Caco-2 (cell line): ENCODE results near the gene PLD2. TPM values are rescaled to one million over a fixed set of nuclear protein-coding genes. Genes with fewer than 3 reads are reported as not detected.
A peak's percentile ranks its signal among the peaks of the same experiment; 100 is the strongest.

Source experiments
- BruUV-seq: library from RNA; stranded (reverse); fragments of 400-500 nt; replicated peaks from 2 replicates; lab custom pipeline; 2021; lab: Mats Ljungman, UMichigan
- CTCF ChIA-PET: fragments of 300-600 bp; sonication (Branson Sonifier 250); formaldehyde crosslinking; loops from one replicate; lab custom pipeline; 2022; ENCODE audit warnings: antibody characterized with exemption; lab: Charles Lee
- POLR2A ChIA-PET: fragments of 300-600 bp; sonication (Branson Sonifier 250); formaldehyde crosslinking; loops from one replicate; lab custom pipeline; 2022; ENCODE audit warnings: antibody characterized with exemption; lab: Charles Lee
- DNase-seq, 2 experiments: peaks; one replicate each; pipeline versions ENCODE4 v3.0.0 to v3.0.0-alpha.2; 2020 to 2022
- H3K27me3 ChIP-seq: replicated peaks from 2 replicates; pipeline ENCODE4 v1.6.0; 2011; ENCODE audit warnings: low read length; ENCODE audit not compliant: control insufficient read depth, insufficient read depth
- H3K36me3 ChIP-seq: 2 replicates; pipeline ENCODE4 v1.5.1; 2011; ENCODE audit warnings: low read length; ENCODE audit not compliant: control insufficient read depth, insufficient read depth
- H3K4me1 ChIP-seq: fragments of 250-450 bp; sonication (Bioruptor Pico); 2 replicates; pipeline ENCODE4 v1.5.1; 2020; ENCODE audit warnings: mild to moderate bottlenecking
- H3K4me3 ChIP-seq: 2 replicates; pipeline ENCODE4 v1.5.1; 2011; ENCODE audit warnings: low read depth, mild to moderate bottlenecking, control low read depth, low read length
- H3K9me3 ChIP-seq: fragments of 250-450 bp; sonication (Bioruptor Pico); 2 replicates; pipeline ENCODE4 v1.5.1; 2020; ENCODE audit warnings: mild to moderate bottlenecking, moderate library complexity
- H3K27ac Mint-ChIP-seq: one replicate; pipeline ENCODE4 v1.8.0; 2022; ENCODE audit warnings: mixed read lengths; ENCODE audit not compliant: unreplicated experiment
- H3K27me3 Mint-ChIP-seq: one replicate; pipeline ENCODE4 v1.8.0; 2022; ENCODE audit warnings: mixed read lengths; ENCODE audit not compliant: insufficient read depth, unreplicated experiment
- H3K36me3 Mint-ChIP-seq: one replicate; pipeline ENCODE4 v1.8.0; 2022; ENCODE audit warnings: mild to moderate bottlenecking, mixed read lengths; ENCODE audit not compliant: insufficient read depth, unreplicated experiment
- H3K4me1 Mint-ChIP-seq: one replicate; pipeline ENCODE4 v1.8.0; 2022; ENCODE audit warnings: low read depth, mixed read lengths; ENCODE audit not compliant: unreplicated experiment
- H3K4me3 Mint-ChIP-seq: one replicate; pipeline ENCODE4 v1.8.0; 2022; ENCODE audit warnings: mild to moderate bottlenecking, moderate library complexity, mixed read lengths; ENCODE audit not compliant: unreplicated experiment
- H3K9me3 Mint-ChIP-seq: one replicate; pipeline ENCODE4 v1.8.0; 2022; ENCODE audit warnings: mixed read lengths; ENCODE audit not compliant: unreplicated experiment
- CTCF ChIP-seq, 2 experiments: fragments of 200-600 bp in 1 of 2; IDR thresholded peaks; 1 replicate in 1 of 2; 2 replicates in 1 of 2; pipeline versions ENCODE4 v1.5.1 to v1.8.0; 2011 to 2022; ENCODE audit warnings: antibody characterized with exemption in 1 of 2, control low read depth in 1 of 2, inconsistent platforms in 1 of 2, low read depth in 1 of 2, low read length in 1 of 2, mild to moderate bottlenecking in 1 of 2, moderate library complexity in 1 of 2; ENCODE audit not compliant: insufficient read depth in 1 of 2, severe bottlenecking in 1 of 2, unreplicated experiment in 1 of 2
- intact Hi-C: fragments of 100-400 bp; cut with micrococcal nuclease; formaldehyde crosslinking; loops from one replicate; pipeline ENCODE4 v1.10.0; 2022; ENCODE audit not compliant: unreplicated experiment
- total RNA-seq: library from RNA; stranded (reverse); gene quantifications from 2 replicates; pipeline ENCODE4 v1.2.3, GENCODE V29; 2022

PLD2 gene
- total RNA-seq, 1 experiment from 2014 or later = 47.2 TPM

GRCh38 chr17:4777969-4778760, 28.8 kb upstream of the PLD2 start:
- TSS peak; percentile 97 for BruUV-seq
- H3K27ac Mint-ChIP-seq = peak overlapping the region; percentile 94
- H3K36me3 Mint-ChIP-seq = peaks cover 5% of the 10 kb centered on the region
- H3K4me3 ChIP-seq = no peak overlapping the region
- no peaks in the 10 kb centered on the region for H3K27me3 Mint-ChIP-seq
- ChIA-PET CTCF (interaction anchor here (3.1 kb wide), 1 partner anchor 12 kb away, joined by 29 read pairs; the partner anchor contains the start of gene GLTPD2), POLR2A (interaction anchor here (0.7 to 1.3 kb wide), 2 partner anchors 18 to 42 kb away, joined by 3 read pairs; partner anchors contain the start of gene PSMB6)
- peak overlapping the region; percentile 55 for H3K4me3 Mint-ChIP-seq
- H3K36me3 ChIP-seq = no peaks in the 10 kb centered on the region
- DNase-seq = peak; percentile 75 to 82
- no peak for TF ChIP-seq CTCF (IDR thresholded peaks at IDR 0.05; ENCODE audit: insufficient read depth in 1 of 2, low read depth in 1 of 2, low read length in 1 of 2, severe bottlenecking in 1 of 2, unreplicated experiment in 1 of 2)
- H3K4me1 Mint-ChIP-seq = peaks cover 14% of the 10 kb centered on the region
- H3K9me3 ChIP-seq = no peaks in the 10 kb centered on the region
- H3K9me3 Mint-ChIP-seq = no peaks in the 10 kb centered on the region
- intact Hi-C loops = loop anchor here (1.0 kb wide), 1 partner anchor 10 kb away; the partner anchor contains the start of gene GLTPD2
- H3K27me3 ChIP-seq = no peaks in the 10 kb centered on the region
- H3K4me1 ChIP-seq = peaks cover 31% of the 10 kb centered on the region

GRCh38 chr17:4780325-4780955, 26.5 kb upstream of the PLD2 start:
- CTCF ChIA-PET = interaction anchor here (3.1 kb wide), 1 partner anchor 9 kb away, joined by 29 read pairs; the partner anchor contains the start of gene GLTPD2
- Mint-ChIP-seq H3K9me3 (no peaks in the 10 kb centered on the region), H3K27me3 (no peaks in the 10 kb centered on the region), H3K27ac (peak overlapping the region; percentile 32), H3K4me1 (peaks cover 6% of the 10 kb centered on the region), H3K36me3 (peaks cover 5% of the 10 kb centered on the region), H3K4me3 (no peak overlapping the region)
- BruUV-seq = no TSS peak
- Histone ChIP-seq H3K36me3 (no peaks in the 10 kb centered on the region), H3K27me3 (no peaks in the 10 kb centered on the region), H3K4me1 (peaks cover 31% of the 10 kb centered on the region), H3K9me3 (no peaks in the 10 kb centered on the region), H3K4me3 (no peak overlapping the region)
- POLR2A ChIA-PET = interaction anchor here (0.6 kb wide), 2 partner anchors 16 to 45 kb away, joined by 3 to 10 read pairs; partner anchors contain the start of gene PSMB6
- intact Hi-C loops = no loop called here
- no peak for TF ChIP-seq CTCF (IDR thresholded peaks at IDR 0.05; ENCODE audit: insufficient read depth in 1 of 2, low read depth in 1 of 2, low read length in 1 of 2, severe bottlenecking in 1 of 2, unreplicated experiment in 1 of 2)
- DNase-seq = peak in 1 of 2 experiments; percentile 61

GRCh38 chr17:4782652-4783051, 24.3 kb upstream of the PLD2 start:
- DNase-seq = no peak
- BruUV-seq = no TSS peak
- Histone ChIP-seq H3K9me3 (no peaks in the 10 kb centered on the region), H3K4me3 (no peak overlapping the region), H3K27me3 (no peaks in the 10 kb centered on the region), H3K4me1 (peaks cover 31% of the 10 kb centered on the region), H3K36me3 (no peaks in the 10 kb centered on the region)
- no peak for TF ChIP-seq CTCF (IDR thresholded peaks at IDR 0.05; ENCODE audit: insufficient read depth in 1 of 2, low read depth in 1 of 2, low read length in 1 of 2, severe bottlenecking in 1 of 2, unreplicated experiment in 1 of 2)
- POLR2A ChIA-PET = no interaction called here
- no peaks in the 10 kb centered on the region for H3K9me3 Mint-ChIP-seq
- H3K27me3 Mint-ChIP-seq = no peaks in the 10 kb centered on the region
- no peak overlapping the region for H3K27ac Mint-ChIP-seq
- CTCF ChIA-PET = interaction anchor here (0.9 kb wide), 1 partner anchor 73 kb away, joined by 3 read pairs; the partner anchor contains the start of gene ARRB2
- intact Hi-C loops = no loop called here
- H3K4me1 Mint-ChIP-seq = peaks cover 6% of the 10 kb centered on the region
- H3K4me3 Mint-ChIP-seq = no peak overlapping the region
- peaks cover 5% of the 10 kb centered on the region for H3K36me3 Mint-ChIP-seq
